GM15510 (cell line): ENCODE measurements around the gene OR5B21.

Experiments used
- POLR2A ChIP-seq: IDR thresholded peaks from 3 replicates; pipeline ENCODE4 v1.6.1; 2011; ENCODE audit warnings: borderline replicate concordance; ENCODE audit not compliant: insufficient read length; ENCODE audit errors: extremely low read depth

The OR5B21 gene

DNA sequence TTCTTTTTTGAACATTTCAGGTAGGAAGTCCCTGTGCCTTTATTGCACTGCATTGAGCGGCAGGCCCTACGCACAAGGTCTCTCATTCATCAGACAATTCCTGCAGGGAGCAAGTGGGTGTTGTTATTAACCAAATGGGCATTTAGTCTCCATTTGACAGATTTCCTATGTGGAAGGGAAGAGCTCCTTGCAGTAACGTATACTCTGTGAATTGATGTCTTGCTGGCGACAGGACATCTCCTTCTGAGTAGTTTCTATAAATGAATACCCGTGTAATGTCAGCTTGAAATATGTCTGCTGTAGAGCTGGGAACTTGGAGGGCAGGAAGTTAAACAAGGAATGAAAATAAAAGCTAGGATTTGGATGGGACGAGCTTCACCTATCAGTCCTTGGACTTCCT lies 3.7 kb downstream of the OR5B21 start:
- TF ChIP-seq POLR2A, result no peak

DNA sequence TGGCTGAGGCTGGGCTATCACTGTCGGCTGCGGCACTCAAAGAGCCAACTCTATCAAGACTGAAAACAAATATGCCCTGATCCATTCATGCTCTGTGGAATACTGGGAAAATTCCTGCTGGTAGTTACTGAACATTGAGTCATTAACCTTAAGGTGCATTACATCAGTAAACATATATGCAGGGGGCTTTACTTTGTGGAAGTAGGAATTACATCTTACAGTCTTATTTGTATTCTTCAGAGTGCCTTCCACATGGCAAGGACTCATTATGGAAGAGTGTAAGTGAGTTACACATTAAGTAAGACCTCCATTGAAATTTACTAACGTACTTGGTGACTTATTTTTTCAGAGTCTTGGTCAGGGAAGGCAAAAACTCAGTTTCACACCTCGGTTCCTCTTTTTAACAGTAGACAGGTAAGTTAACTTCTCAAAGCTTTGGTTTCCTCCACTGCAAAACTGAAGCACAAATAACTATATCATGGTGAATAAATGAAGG lies 4.5 kb downstream of the OR5B21 start:
- TF ChIP-seq POLR2A, result no peak

DNA sequence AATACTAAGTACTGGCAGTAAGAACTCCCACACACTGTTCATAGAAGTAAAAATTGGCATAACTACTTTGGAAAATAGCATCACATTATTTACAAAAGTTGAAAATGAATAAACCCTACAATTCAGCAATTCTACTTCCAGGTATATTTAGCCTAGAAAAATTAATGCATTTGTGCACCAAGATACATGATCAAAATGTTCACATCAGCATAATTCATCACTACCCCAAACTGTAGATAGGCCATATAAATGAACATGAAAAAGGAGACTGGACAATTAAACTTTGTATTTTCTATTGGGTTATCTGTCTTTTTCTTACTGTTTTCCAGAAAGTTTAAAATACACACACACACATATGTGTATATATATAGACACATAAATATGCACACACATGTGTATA lies 5.9 kb downstream of the OR5B21 start:
- TF ChIP-seq POLR2A, result no peak

DNA sequence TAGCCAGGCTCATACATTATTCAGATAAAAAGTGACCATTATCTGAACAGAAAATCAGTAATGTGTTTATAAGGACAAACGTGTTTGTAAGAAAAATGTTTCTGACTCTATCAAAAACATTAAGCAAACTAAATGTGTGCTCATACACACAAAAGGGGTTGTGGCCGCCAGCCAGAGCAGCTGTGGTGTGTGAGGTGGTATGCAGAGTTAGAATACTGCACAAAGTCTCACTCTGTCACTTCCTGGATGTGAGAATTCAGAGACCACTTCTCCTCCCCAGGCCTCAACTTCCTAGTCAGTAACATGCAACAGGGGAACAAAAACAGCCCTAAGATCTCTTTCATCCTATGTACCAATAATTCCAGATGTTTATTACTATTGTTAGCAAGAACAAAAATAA lies 9.4 kb downstream of the OR5B21 start:
- TF ChIP-seq POLR2A, result no peak

DNA sequence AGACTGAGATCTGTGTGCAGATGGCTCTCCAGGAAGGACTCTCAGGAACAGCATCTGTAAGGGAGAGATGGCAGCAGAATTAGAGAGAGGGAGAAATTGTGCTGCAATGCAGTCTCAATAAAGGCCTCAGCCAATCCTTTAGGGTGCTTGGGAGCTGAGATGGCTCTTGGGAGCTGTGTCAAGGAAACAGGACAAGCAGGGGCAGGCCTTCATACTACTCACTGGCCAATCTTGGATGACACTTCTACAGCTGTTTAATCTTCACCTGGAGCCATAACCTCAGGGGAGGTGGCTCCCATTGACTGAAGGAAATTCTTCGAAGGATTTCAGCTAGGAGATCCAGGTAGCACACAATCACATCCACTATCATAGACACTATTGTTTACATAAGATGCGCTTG lies 10.0 kb downstream of the OR5B21 start:
- no peak for TF ChIP-seq POLR2A

DNA sequence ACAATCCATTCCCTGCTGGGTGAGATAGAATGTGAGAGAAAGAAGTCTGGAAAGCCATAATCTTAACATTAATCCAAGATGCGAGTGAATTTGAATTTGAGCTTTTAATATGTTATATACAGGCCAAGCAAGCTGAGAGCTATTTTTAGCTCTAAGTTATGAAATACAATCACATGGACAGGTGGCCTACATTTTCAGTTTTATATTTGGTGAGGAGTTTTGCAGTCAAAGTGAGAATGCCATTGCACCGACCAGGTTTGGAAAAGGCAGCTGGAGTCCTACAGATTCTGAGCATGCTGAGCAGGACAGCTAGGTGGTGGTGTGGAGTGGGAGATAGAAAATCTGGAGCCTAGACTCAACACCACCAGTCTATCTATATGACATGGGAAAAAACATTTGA lies 12.0 kb downstream of the OR5B21 start:
- no peak for TF ChIP-seq POLR2A

DNA sequence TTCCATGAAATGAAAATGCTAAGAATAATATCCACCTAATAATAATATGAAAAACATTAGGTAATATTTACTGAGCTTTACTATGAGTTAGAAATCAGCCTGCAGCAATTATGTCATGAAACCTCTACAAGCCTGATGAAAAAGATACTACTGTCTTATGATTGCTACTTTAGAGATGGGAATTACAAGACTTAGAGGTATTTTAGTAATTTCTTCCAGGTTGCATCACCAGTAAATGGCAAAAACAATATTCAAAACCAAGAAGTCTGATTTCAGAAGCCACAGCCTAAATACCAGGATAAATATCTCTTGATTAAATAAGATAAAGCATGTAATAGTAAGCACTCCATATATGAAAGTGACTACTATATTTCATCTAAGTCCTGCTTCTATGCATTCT lies 13.8 kb downstream of the OR5B21 start:
- no peak for TF ChIP-seq POLR2A

DNA sequence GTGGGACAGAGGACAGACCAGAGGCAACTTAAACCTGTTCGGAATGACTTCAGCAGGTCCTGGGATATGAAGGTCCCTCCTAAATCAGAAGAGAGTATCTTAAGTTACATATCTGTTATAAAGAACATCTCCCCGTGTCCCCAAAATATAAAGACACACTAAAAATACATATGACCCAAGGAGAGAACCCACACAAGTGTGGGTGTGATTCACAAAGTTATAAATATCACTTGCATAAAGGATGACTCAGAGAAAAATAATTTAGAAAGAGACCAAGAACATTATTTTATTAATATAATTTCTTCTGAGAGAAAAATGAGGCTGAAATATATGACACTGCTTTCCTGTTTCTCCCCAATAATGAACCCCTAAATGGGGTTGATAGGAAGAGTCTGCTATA lies 14.2 kb downstream of the OR5B21 start:
- TF ChIP-seq POLR2A, result no peak

DNA sequence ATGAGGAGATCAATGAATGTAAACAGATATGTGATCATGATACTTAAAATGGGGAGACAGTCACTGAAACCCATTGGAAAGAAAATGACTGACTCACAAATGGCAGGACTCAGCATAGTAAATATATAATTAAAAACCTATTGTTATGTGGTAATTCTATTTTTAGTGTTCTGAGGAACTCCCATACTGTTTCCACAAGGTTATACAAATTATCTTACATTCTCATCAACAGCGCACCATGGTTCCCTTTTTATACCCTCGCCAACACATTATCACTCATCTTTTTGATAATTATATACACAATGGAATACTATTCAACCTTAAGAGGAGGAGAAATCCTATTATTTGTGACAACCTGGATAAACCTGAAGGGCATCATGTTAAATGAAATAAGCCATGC lies 17.1 kb downstream of the OR5B21 start:
- TF ChIP-seq POLR2A, result no peak

DNA sequence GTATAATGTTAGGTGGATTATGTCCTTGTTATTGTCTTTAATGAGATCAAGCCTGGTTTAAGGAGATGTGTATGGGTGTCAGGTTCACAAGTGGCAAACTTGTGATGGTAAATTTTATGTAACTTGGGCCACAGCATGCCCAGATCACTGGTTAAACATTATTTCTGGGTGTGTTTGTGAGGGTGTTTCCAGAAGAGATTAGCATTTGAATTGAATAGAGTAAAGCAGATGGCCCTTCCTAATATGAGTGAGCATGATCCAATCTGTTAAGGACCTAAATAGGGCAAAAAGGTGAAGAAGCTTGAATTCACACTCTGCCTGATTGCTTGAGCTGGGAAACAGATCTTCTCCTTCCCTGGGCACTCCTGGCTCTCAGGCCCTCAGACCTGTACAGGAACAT lies 20.7 kb downstream of the OR5B21 start:
- TF ChIP-seq POLR2A, result no peak

DNA sequence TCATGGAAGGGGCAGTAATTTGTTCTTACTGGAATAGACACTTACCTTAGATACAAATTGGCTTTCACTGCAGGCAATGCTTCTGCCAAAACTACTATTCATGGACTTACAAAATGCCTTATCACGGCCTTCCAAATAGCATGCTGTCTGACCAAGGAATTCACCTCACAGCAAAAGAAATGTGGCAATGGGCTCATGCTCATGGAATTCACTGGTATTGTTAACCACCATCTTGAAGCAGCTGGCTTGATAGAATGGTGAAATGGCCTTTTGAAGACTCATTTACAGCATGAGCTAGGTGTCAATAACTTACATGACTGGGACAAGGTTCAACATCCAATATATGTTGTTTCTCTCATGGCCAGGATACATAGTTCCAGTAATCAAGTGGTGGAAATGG lies 21.9 kb downstream of the OR5B21 start:
- TF ChIP-seq POLR2A, result no peak

DNA sequence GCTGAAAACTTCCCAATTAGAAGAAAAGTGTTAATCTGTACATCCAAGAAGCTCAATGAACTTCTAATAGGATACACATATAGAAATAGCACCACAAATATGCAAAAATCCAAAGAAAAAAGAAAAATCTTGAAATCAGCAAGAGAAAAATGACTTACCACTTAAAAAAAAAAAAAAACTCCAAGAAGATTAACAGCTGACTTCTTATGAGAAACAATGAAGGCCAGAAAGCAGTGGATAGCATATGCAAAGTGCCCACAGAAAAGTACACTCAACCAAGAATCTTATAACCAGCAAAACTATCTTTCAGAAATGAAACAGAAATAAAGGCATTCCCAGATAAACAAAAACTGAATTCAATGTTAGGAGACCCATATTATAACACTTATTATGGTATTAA lies 36.0 kb downstream of the OR5B21 start:
- no peak for TF ChIP-seq POLR2A

DNA sequence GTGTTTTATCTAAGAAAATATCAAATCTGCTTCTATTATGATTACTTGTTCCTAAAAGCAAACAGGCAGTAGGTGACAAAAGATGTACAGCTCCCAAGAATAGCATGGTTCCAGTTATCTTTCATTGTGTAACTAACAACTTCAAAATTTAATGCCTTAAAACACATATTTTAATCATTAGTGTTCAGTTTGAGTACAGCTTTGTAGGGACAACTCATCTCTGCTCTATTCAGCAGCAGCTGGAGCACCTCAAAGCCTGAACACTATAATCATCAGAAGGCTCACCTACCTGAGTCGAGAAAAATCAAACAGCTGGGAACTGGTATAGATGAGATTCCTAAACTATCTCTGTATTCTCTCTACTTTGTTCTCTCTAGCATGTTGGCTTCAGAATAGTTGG lies 41.6 kb downstream of the OR5B21 start:
- TF ChIP-seq POLR2A, result no peak

DNA sequence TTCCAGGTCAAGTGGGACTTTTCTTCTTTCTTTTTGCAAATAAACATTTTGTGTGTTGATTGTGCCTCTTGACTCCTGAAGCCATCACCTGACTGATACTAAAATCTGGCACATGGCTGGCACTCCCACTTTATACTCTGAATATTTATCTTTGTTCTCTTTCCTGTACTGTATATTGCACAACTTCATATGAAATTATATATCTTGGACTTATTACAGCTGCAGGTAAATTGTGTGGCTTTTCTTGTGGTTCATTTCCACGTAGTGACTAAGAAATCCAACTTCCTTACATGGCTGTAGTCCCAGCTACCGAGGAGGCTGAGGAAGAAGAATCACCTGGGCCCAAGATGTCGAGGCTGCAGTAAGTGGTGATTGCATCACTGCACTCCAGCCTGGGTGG lies 42.2 kb downstream of the OR5B21 start:
- TF ChIP-seq POLR2A, result no peak
